Hepatocyte (in vitro differentiated cells): ENCODE measurements around the gene AASDH. TPM values are rescaled to one million over a fixed set of nuclear protein-coding genes. Genes with fewer than 3 reads are reported as not detected.

ENCODE experiments used
- DNase-seq: peaks from one replicate; pipeline ENCODE4 v3.0.0-alpha.2; 2016; ENCODE audit warnings: low spot score
- H2AFZ ChIP-seq: fragments of 200-600 bp; sonication (generic); 2 replicates; pipeline ENCODE4 v1.6.0; 2016; ENCODE audit warnings: antibody characterized with exemption, mild to moderate bottlenecking
- H3K27ac ChIP-seq: fragments of 200-600 bp; sonication (generic); 2 replicates; pipeline ENCODE4 v1.5.1; 2016; ENCODE audit warnings: mild to moderate bottlenecking
- H3K27me3 ChIP-seq: fragments of 200-600 bp; sonication (generic); 2 replicates; pipeline ENCODE4 v1.6.1; 2016
- H3K36me3 ChIP-seq: fragments of 200-600 bp; sonication (generic); replicated peaks from 2 replicates; pipeline ENCODE4 v1.5.1; 2016; ENCODE audit warnings: low read depth; ENCODE audit not compliant: insufficient read depth
- H3K4me1 ChIP-seq: fragments of 200-600 bp; sonication (generic); 2 replicates; pipeline ENCODE4 v1.5.1; 2016; ENCODE audit warnings: mild to moderate bottlenecking, moderate library complexity; ENCODE audit not compliant: insufficient read depth
- H3K4me2 ChIP-seq: fragments of 200-600 bp; sonication (generic); 2 replicates; pipeline ENCODE4 v1.6.0; 2016
- H3K4me3 ChIP-seq: fragments of 200-600 bp; sonication (generic); 2 replicates; pipeline ENCODE4 v1.5.1; 2016; ENCODE audit warnings: mild to moderate bottlenecking
- H3K79me2 ChIP-seq: fragments of 200-600 bp; sonication (generic); 2 replicates; pipeline ENCODE4 v1.6.0; 2017; ENCODE audit warnings: mild to moderate bottlenecking
- H3K9me2 ChIP-seq: fragments of 200-600 bp; sonication (generic); replicated peaks from 2 replicates; pipeline ENCODE4 v1.6.0; 2017; ENCODE audit warnings: mild to moderate bottlenecking; ENCODE audit not compliant: insufficient read depth
- H3K9me3 ChIP-seq: fragments of 200-600 bp; sonication (generic); 2 replicates; pipeline ENCODE4 v1.5.1; 2016; ENCODE audit warnings: low read depth, mild to moderate bottlenecking
- H4K20me1 ChIP-seq: fragments of 200-600 bp; sonication (generic); 2 replicates; pipeline ENCODE4 v1.6.0; 2016; ENCODE audit warnings: mild to moderate bottlenecking; ENCODE audit not compliant: insufficient read depth, poor library complexity, severe bottlenecking
- EZH2 ChIP-seq: fragments of 200-600 bp; sonication (generic); IDR thresholded peaks from 2 replicates; pipeline ENCODE4 v1.6.1; 2016; ENCODE audit warnings: antibody characterized with exemption, mild to moderate bottlenecking, borderline replicate concordance
- EZH2phosphoT487 ChIP-seq: fragments of 200-600 bp; sonication (generic); IDR thresholded peaks from one replicate; pipeline ENCODE4 v1.6.1; 2018; ENCODE audit warnings: antibody characterized with exemption, mild to moderate bottlenecking, low read depth, moderate library complexity; ENCODE audit not compliant: unreplicated experiment, severe bottlenecking
- WGBS: methylation state at CpG from one replicate; pipeline ENCODE4 v1.1.6; 2016; ENCODE audit warnings: low lambda C conversion rate; ENCODE audit errors: missing lambda C conversion rate; 5-methylcytosine and 5-hydroxymethylcytosine counted together
- polyA plus RNA-seq: library from polyadenylated mRNA; unstranded; fragments of >200 nt; fragmentation: Nextera tagmentation; extraction: Ambion mirVana; gene quantifications from 2 replicates; pipeline ENCODE4 v1.2.1, GENCODE V29; 2016
- total RNA-seq: library from RNA; depleted of rRNA; stranded (reverse); fragments of >200 nt; gene quantifications from 2 replicates; pipeline ENCODE4 v1.2.3, GENCODE V29; 2014
- TF ChIP-seq, protein P1 (sequence below): fragments of 200-600 bp; sonication (generic); IDR thresholded peaks from 2 replicates; pipeline ENCODE4 v1.5.1; 2016; ENCODE audit warnings: antibody characterized with exemption, mild to moderate bottlenecking; ENCODE audit not compliant: poor library complexity

The AASDH gene
- total and polyA plus RNA-seq, 2 experiments from 2014 or later: 9.3 to 11.9 TPM

DNA sequence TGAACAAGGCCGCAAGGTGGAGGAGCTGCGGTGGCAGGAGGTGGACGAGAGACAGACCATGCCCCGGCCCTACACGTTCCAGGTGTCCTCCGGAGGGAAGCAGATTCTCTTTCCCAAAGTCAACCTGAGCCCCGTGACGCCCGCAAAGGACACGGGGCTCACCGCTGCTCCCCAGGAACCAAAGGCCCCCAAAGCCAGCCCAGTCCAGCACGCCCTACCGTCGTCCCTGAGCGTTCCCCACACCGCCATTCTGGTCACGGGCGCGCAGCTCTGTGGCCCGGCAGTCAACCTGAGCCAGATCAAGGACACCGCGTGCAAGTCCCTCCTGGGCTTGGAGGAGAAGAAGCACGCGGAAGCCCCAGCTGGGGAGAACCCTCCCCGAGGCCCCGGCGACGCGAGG, 72.2 kb downstream of the AASDH start:
- H3K4me1 ChIP-seq: no peaks in the 10 kb centered on the region
- no peaks in the 10 kb centered on the region for H3K9me2 ChIP-seq
- H3K27me3 ChIP-seq: no peaks in the 10 kb centered on the region
- 97% methylated on average over 25 of the region's 29 CpGs for WGBS
- no peaks in the 10 kb centered on the region for H3K9me3 ChIP-seq
- H3K79me2 ChIP-seq: no peaks in the 10 kb centered on the region
- no peak overlapping the region for H2AFZ ChIP-seq
- no peak for DNase-seq
- H3K4me3 ChIP-seq: no peak overlapping the region
- no peak overlapping the region for H3K4me2 ChIP-seq
- TF ChIP-seq, protein P1, sequence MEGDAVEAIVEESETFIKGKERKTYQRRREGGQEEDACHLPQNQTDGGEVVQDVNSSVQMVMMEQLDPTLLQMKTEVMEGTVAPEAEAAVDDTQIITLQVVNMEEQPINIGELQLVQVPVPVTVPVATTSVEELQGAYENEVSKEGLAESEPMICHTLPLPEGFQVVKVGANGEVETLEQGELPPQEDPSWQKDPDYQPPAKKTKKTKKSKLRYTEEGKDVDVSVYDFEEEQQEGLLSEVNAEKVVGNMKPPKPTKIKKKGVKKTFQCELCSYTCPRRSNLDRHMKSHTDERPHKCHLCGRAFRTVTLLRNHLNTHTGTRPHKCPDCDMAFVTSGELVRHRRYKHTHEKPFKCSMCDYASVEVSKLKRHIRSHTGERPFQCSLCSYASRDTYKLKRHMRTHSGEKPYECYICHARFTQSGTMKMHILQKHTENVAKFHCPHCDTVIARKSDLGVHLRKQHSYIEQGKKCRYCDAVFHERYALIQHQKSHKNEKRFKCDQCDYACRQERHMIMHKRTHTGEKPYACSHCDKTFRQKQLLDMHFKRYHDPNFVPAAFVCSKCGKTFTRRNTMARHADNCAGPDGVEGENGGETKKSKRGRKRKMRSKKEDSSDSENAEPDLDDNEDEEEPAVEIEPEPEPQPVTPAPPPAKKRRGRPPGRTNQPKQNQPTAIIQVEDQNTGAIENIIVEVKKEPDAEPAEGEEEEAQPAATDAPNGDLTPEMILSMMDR: no peak
- no peak for TF ChIP-seq EZH2phosphoT487
- TF ChIP-seq EZH2: no peak
- no peaks in the 10 kb centered on the region for H4K20me1 ChIP-seq
- H3K36me3 ChIP-seq: no peaks in the 10 kb centered on the region
- H3K27ac ChIP-seq: no peak overlapping the region

DNA sequence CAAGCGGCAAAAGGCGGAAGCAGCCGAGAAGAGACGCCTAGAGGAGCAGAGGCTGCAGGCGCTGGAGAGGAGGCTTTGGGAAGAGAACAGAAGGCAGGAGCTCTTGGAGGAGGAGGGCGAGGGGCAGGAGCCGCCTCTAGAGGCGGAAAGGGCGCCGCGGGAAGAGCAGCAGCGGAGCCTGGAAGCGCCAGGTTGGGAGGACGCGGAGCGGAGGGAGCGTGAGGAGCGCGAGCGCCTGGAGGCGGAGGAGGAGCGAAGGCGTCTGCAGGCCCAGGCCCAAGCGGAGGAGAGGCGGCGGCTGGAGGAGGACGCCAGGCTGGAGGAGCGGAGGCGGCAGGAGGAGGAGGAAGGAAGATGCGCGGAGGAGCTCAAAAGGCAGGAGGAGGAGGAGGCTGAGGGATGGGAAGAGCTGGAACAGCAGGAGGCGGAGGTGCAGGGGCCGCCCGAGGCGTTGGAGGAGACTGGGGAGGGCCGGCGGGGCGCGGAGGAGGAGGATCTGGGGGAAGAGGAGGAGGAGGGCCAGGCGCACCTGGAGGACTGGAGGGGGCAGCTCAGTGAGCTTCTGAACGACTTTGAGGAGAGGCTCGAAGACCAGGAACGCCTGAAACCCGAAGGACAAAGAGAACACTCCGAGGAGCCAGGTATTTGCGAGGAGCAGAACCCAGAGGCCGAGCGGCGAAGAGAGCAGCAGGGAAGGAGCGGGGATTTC, 72.9 kb downstream of the AASDH start:
- no peaks in the 10 kb centered on the region for H4K20me1 ChIP-seq
- H2AFZ ChIP-seq: no peak overlapping the region
- H3K9me2 ChIP-seq: no peaks in the 10 kb centered on the region
- H3K36me3 ChIP-seq: no peaks in the 10 kb centered on the region
- no peak overlapping the region for H3K27ac ChIP-seq
- H3K4me2 ChIP-seq: no peak overlapping the region
- no peak for DNase-seq
- WGBS: 97% methylated on average over 39 of the region's 50 CpGs
- H3K4me3 ChIP-seq: no peak overlapping the region
- no peaks in the 10 kb centered on the region for H3K4me1 ChIP-seq
- H3K79me2 ChIP-seq: no peaks in the 10 kb centered on the region
- no peaks in the 10 kb centered on the region for H3K27me3 ChIP-seq
- TF ChIP-seq EZH2phosphoT487 (no peak), EZH2 (no peak)
- TF ChIP-seq, protein P1: no peak
- no peaks in the 10 kb centered on the region for H3K9me3 ChIP-seq

DNA sequence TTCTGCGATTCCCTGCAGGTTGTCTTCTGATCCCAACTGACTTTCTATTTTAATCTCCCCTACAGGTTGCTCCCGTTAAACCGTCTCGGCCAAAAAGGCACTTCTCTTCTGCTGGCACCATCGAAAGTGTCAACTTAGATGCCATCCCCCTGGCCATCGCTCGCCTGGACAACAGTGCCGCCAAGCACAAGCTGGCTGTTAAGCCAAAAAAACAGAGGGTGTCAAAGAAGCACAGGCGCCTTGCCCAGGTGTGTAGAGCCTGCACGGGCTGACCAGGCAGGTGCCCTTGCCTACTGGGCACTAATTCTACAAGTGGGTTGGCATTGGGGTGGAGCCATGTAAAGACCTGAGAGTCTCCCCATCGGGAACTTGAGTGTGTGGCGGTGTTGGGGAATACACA, 74.2 kb downstream of the AASDH start:
- Histone ChIP-seq H3K36me3 (no peaks in the 10 kb centered on the region), H4K20me1 (no peaks in the 10 kb centered on the region)
- 98% methylated on average over 12 of the region's 12 CpGs for WGBS

More for the DNA sequence above, 74.2 kb downstream of the AASDH start:
- Histone ChIP-seq H3K27me3 (no peaks in the 10 kb centered on the region), H3K4me2 (no peak overlapping the region), H3K79me2 (no peaks in the 10 kb centered on the region), H2AFZ (no peak overlapping the region), H3K9me3 (no peaks in the 10 kb centered on the region), H3K4me1 (no peaks in the 10 kb centered on the region), H3K27ac (no peak overlapping the region), H3K4me3 (no peak overlapping the region), H3K9me2 (no peaks in the 10 kb centered on the region)
- TF ChIP-seq, protein P1: no peak
- TF ChIP-seq EZH2 (no peak), EZH2phosphoT487 (no peak)
- DNase-seq: no peak
